Ishikawa (cell line): Measurements from ENCODE around the gene ARSD.

Source experiments
- CEBPB ChIP-seq: IDR thresholded peaks from 2 replicates; pipeline ENCODE4 v1.6.1; 2012
- CREB1 ChIP-seq: IDR thresholded peaks from 2 replicates; pipeline ENCODE4 v1.6.1; 2012; ENCODE audit warnings: low read depth
- EGR1 ChIP-seq: IDR thresholded peaks from 2 replicates; pipeline ENCODE4 v1.6.1; 2012
- EP300 ChIP-seq: IDR thresholded peaks from 2 replicates; pipeline ENCODE4 v1.6.1; 2012; ENCODE audit warnings: borderline replicate concordance
- FOXM1 ChIP-seq: IDR thresholded peaks from 2 replicates; pipeline ENCODE4 v1.6.1; 2012; ENCODE audit warnings: low read depth, borderline replicate concordance
- NFIC ChIP-seq: IDR thresholded peaks from 2 replicates; pipeline ENCODE4 v1.6.1; 2012
- RAD21 ChIP-seq: IDR thresholded peaks from 2 replicates; pipeline ENCODE4 v1.6.1; 2012; ENCODE audit warnings: low read depth
- TAF1 ChIP-seq: IDR thresholded peaks from 2 replicates; pipeline ENCODE4 v1.6.1; 2012; ENCODE audit warnings: low read depth, mild to moderate bottlenecking
- TEAD4 ChIP-seq: IDR thresholded peaks from 2 replicates; pipeline ENCODE4 v1.6.1; 2012
- YY1 ChIP-seq: IDR thresholded peaks from 2 replicates; pipeline ENCODE4 v1.6.1; 2012; ENCODE audit warnings: low read depth
- ZBTB7A ChIP-seq: IDR thresholded peaks from 2 replicates; pipeline ENCODE4 v1.6.1; 2012; ENCODE audit warnings: low read depth
- TF ChIP-seq, protein P1 (sequence below): IDR thresholded peaks from 2 replicates; pipeline ENCODE4 v1.6.1; 2012; ENCODE audit warnings: low read depth, mild to moderate bottlenecking
- TF ChIP-seq, protein P2 (sequence below): IDR thresholded peaks from 2 replicates; pipeline ENCODE4 v1.6.1; 2012
- TF ChIP-seq, protein P3 (sequence below): IDR thresholded peaks from 2 replicates; pipeline ENCODE4 v1.6.1; 2012

DNA sequence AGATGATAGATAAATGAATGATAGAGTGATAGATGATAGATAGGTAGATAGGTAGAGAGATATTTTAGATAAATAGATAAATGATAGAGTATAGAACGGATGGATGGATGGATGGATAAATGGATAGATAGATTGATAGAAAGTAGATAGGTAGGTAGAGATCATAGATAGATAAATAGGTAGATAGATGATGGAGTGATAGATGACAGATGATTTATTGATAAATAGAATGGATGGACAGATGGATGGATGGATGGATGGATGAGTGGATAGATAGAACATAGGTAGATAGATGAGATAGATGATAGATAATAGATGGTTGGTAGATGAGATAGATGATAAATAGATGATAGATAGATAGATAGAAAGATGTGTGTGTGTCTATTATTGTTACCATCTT, 49.5 kb downstream of the ARSD start:
- TF ChIP-seq, protein P1, sequence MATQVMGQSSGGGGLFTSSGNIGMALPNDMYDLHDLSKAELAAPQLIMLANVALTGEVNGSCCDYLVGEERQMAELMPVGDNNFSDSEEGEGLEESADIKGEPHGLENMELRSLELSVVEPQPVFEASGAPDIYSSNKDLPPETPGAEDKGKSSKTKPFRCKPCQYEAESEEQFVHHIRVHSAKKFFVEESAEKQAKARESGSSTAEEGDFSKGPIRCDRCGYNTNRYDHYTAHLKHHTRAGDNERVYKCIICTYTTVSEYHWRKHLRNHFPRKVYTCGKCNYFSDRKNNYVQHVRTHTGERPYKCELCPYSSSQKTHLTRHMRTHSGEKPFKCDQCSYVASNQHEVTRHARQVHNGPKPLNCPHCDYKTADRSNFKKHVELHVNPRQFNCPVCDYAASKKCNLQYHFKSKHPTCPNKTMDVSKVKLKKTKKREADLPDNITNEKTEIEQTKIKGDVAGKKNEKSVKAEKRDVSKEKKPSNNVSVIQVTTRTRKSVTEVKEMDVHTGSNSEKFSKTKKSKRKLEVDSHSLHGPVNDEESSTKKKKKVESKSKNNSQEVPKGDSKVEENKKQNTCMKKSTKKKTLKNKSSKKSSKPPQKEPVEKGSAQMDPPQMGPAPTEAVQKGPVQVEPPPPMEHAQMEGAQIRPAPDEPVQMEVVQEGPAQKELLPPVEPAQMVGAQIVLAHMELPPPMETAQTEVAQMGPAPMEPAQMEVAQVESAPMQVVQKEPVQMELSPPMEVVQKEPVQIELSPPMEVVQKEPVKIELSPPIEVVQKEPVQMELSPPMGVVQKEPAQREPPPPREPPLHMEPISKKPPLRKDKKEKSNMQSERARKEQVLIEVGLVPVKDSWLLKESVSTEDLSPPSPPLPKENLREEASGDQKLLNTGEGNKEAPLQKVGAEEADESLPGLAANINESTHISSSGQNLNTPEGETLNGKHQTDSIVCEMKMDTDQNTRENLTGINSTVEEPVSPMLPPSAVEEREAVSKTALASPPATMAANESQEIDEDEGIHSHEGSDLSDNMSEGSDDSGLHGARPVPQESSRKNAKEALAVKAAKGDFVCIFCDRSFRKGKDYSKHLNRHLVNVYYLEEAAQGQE, result no peak
- TF ChIP-seq RAD21, result no peak
- TF ChIP-seq CEBPB, result no peak
- TF ChIP-seq NFIC, result no peak
- TF ChIP-seq EP300, result no peak
- TF ChIP-seq TAF1, result no peak
- TF ChIP-seq, protein P2, sequence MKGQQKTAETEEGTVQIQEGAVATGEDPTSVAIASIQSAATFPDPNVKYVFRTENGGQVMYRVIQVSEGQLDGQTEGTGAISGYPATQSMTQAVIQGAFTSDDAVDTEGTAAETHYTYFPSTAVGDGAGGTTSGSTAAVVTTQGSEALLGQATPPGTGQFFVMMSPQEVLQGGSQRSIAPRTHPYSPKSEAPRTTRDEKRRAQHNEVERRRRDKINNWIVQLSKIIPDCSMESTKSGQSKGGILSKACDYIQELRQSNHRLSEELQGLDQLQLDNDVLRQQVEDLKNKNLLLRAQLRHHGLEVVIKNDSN, result no peak
- no peak for TF ChIP-seq CREB1
- TF ChIP-seq EGR1, result no peak
- no peak for TF ChIP-seq YY1
- no peak for TF ChIP-seq FOXM1
- TF ChIP-seq ZBTB7A, result no peak
- TF ChIP-seq, protein P3, sequence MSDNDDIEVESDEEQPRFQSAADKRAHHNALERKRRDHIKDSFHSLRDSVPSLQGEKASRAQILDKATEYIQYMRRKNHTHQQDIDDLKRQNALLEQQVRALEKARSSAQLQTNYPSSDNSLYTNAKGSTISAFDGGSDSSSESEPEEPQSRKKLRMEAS, result no peak
- no peak for TF ChIP-seq TEAD4
